A673 (cell line): Measurements from ENCODE around the gene GNAZ.

ENCODE experiments used
- CTCF ChIP-seq: fragments of 300-800, 200-600 bp; sonication (generic); conservative IDR thresholded peaks from 2 replicates; pipeline ENCODE4 v1.5.1; 2017; ENCODE audit warnings: low read depth, mild to moderate bottlenecking, antibody characterized with exemption, low read length, moderate library complexity, mixed read lengths
- EZH2 ChIP-seq: fragments of 200-600 bp; sonication (generic); IDR thresholded peaks from 2 replicates; pipeline ENCODE4 v1.6.1; 2017; ENCODE audit warnings: borderline replicate concordance, low read depth, mild to moderate bottlenecking, mixed read lengths, antibody characterized with exemption, low read length; ENCODE audit not compliant: poor library complexity, severe bottlenecking

GRCh38 chr22:23102776-23103175 lies 32.5 kb downstream of the GNAZ start:
- TF ChIP-seq CTCF (no peak), EZH2 (no peak)
